ENCODE data around the gene SRP9. TPM values are rescaled to one million over a fixed set of nuclear protein-coding genes. Genes with fewer than 3 reads are reported as not detected.

SRP9 gene
- total and polyA plus RNA-seq, 10 of the 15 experiments (the other 5 are each of a cell fraction or from before 2014, with no cell fraction given): 248 to 1,200 (median 514) TPM

DNA sequence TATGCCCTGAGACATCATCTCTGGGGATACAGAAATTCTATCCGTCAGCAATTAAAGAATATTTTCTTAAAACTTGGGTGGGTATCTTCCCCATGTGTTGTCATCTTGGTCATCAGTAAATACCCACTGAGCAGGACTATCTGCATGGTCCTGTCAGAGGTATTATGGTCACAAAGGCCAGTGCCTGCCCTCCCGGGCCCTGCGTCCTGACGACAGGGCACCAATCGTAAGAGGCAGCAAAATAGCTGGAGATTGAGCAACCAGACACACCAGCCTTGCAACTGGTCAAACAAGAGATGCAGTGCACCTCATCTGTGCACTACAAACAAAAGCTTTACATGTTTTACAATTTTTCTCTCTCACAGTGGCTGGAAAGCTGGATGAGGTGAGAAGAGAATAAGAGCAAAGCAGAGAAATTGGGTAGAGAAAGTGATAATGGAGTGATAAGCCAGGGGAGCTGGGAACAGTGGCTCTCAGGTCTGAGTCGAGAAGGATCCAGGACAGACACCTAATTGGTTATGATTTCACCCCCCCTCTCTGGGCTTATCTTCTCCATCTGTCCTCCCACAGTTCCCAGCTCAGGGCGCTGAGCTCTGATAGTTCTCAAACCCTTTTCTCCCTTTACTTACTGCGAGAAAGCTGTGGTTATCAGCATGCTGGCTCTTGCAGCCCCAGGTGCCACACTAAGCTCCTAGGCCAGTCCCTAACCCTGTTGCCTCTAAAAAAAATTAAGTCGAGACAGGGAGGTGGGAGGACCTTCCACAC lies 8.8 kb upstream of the SRP9 start (continued):
- no peak for TF ChIP-seq ESRRA (IDR thresholded peaks at IDR 0.05; ENCODE audit: low read length)

GRCh38 chr1:225769687-225770086 lies 7.9 kb upstream of the SRP9 start:
- no peak for FAIRE-seq
- intact Hi-C loops (cut with micrococcal nuclease; ENCODE audit: unreplicated experiment): loop anchor here (5.0 to 10.0 kb wide), 2 partner anchors 217 to 345 kb away; no protein-coding TSS in a partner anchor
- no peak for TF ChIP-seq SREBF1 (IDR thresholded peaks at IDR 0.05; ENCODE audit: low read length)
- TF ChIP-seq PML (IDR thresholded peaks at IDR 0.05; ENCODE audit: low read length): no peak
- no peak for TF ChIP-seq RUNX3 (IDR thresholded peaks at IDR 0.05; ENCODE audit: low read length)
- TF ChIP-seq SIX5 (IDR thresholded peaks at IDR 0.05; ENCODE audit: low read depth, low read length, severe bottlenecking): no peak
- no peak for TF ChIP-seq TARDBP (IDR thresholded peaks at IDR 0.05; ENCODE audit: borderline replicate concordance)
- TF ChIP-seq NFIC (IDR thresholded peaks at IDR 0.05; ENCODE audit: low read depth, low read length): no peak
- no peak for TF ChIP-seq CHD4 (IDR thresholded peaks at IDR 0.05)
- no peak for TF ChIP-seq SMARCA5 (IDR thresholded peaks at IDR 0.05)
- TF ChIP-seq, protein P1, sequence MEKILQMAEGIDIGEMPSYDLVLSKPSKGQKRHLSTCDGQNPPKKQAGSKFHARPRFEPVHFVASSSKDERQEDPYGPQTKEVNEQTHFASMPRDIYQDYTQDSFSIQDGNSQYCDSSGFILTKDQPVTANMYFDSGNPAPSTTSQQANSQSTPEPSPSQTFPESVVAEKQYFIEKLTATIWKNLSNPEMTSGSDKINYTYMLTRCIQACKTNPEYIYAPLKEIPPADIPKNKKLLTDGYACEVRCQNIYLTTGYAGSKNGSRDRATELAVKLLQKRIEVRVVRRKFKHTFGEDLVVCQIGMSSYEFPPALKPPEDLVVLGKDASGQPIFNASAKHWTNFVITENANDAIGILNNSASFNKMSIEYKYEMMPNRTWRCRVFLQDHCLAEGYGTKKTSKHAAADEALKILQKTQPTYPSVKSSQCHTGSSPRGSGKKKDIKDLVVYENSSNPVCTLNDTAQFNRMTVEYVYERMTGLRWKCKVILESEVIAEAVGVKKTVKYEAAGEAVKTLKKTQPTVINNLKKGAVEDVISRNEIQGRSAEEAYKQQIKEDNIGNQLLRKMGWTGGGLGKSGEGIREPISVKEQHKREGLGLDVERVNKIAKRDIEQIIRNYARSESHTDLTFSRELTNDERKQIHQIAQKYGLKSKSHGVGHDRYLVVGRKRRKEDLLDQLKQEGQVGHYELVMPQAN (conservative IDR thresholded peaks at IDR 0.05): no peak
- TF ChIP-seq SUZ12 (IDR thresholded peaks at IDR 0.05; ENCODE audit: unreplicated experiment): no peak
- TF ChIP-seq, protein P2, sequence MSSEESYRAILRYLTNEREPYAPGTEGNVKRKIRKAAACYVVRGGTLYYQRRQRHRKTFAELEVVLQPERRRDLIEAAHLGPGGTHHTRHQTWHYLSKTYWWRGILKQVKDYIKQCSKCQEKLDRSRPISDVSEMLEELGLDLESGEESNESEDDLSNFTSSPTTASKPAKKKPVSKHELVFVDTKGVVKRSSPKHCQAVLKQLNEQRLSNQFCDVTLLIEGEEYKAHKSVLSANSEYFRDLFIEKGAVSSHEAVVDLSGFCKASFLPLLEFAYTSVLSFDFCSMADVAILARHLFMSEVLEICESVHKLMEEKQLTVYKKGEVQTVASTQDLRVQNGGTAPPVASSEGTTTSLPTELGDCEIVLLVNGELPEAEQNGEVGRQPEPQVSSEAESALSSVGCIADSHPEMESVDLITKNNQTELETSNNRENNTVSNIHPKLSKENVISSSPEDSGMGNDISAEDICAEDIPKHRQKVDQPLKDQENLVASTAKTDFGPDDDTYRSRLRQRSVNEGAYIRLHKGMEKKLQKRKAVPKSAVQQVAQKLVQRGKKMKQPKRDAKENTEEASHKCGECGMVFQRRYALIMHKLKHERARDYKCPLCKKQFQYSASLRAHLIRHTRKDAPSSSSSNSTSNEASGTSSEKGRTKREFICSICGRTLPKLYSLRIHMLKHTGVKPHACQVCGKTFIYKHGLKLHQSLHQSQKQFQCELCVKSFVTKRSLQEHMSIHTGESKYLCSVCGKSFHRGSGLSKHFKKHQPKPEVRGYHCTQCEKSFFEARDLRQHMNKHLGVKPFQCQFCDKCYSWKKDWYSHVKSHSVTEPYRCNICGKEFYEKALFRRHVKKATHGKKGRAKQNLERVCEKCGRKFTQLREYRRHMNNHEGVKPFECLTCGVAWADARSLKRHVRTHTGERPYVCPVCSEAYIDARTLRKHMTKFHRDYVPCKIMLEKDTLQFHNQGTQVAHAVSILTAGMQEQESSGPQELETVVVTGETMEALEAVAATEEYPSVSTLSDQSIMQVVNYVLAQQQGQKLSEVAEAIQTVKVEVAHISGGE (CRISPR knock-in tag; IDR thresholded peaks at IDR 0.05): no peak

More at GRCh38 chr1:225769687-225770086, 7.9 kb upstream of the SRP9 start:
- Histone ChIP-seq H3K9ac (ENCODE audit: control insufficient read depth, insufficient read depth, low read length) (no peak overlapping the region), H4K20me1 (ENCODE audit: control insufficient read depth, insufficient read depth) (no peaks in the 10 kb centered on the region), H3K4me2 (ENCODE audit: control insufficient read depth, insufficient read depth) (no peak overlapping the region), H3K27me3 (replicated peaks in 1 of 2; ENCODE audit: control insufficient read depth in 2 of 2, insufficient read depth in 2 of 2, low read length in 1 of 2) (no peaks in the 10 kb centered on the region), H3K4me3 (no peak overlapping the region), H3K79me2 (ENCODE audit: control insufficient read depth, insufficient read depth, low read length) (no peaks in the 10 kb centered on the region), H2AFZ (ENCODE audit: control insufficient read depth, low read depth, low read length) (no peak overlapping the region), H3K36me3 (ENCODE audit: control insufficient read depth in 2 of 2, insufficient read depth in 2 of 2, low read length in 1 of 2) (no peaks in the 10 kb centered on the region), H3K9me3 (replicated peaks; ENCODE audit: control insufficient read depth, insufficient read depth, low read length) (no peaks in the 10 kb centered on the region; the same call in 2 of the 3 replicates), H3K27ac (ENCODE audit: control insufficient read depth, insufficient read depth) (no peak overlapping the region), H3K4me1 (ENCODE audit: control insufficient read depth, insufficient read depth, low read length) (peaks cover 2% of the 10 kb centered on the region)
- ChIA-PET SMC1A (ENCODE audit: uncharacterized antibody, unreplicated experiment) (interaction anchor here (1.0 to 2.3 kb wide), 3 partner anchors 8 to 291 kb away, joined by 4 to 9 read pairs (median 4); partner anchors contain the start of gene SRP9), RAD21 (ENCODE audit: unreplicated experiment) (interaction anchor here (0.9 to 2.9 kb wide), 2 partner anchors 8 to 142 kb away, joined by 3 to 9 read pairs; partner anchors contain the start of gene SRP9), POLR2A (interaction anchor here (0.6 kb wide), 1 partner anchor 1359 kb away, joined by 4 read pairs; no protein-coding TSS in a partner anchor), CTCF (interaction anchor here (0.6 to 8.4 kb wide), 5 partner anchors 7 to 205 kb away, joined by 3 to 57 read pairs (median 4); partner anchors contain the start of gene SRP9)
- no peak for DNase-seq (ENCODE audit: low read depth, low spot score)
- ATAC-seq: no peak
- in situ Hi-C loops (cut with MboI): loop anchor here (10.0 kb wide), 1 partner anchor 295 kb away; no protein-coding TSS in a partner anchor
- BruUV-seq (replicated peaks): no TSS peak
- 61% methylated on average over 5 of the region's 5 CpGs for WGBS (ENCODE audit: insufficient coverage, insufficient replicate concordance, low lambda C conversion rate, missing lambda C conversion rate)
